KG1 (cell line): ENCODE data around the gene CCL27.

Experiments used
- DNase-seq: peaks from one replicate; lab custom pipeline; 2025; lab: John Stamatoyannopoulos, UW

Gene CCL27

DNA sequence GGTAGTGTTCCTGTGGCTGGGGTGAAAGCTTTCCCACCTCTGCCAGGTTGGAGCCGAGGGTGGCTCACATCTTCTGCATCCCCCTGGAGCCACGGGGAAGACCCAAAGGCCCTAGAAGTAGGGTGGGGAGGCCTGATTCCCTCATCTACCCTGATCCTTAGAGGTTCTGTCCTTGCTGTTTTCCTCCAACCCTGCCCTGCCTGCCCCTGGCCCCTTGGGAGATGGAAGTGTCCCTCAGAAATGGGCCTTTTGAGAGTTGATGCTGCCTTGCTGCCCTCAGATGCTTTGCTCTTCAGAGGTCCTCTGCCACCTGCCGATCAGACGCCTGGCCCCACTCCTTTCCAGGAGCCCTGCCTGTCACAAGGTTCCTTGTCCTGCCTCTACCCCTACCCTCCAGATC lies 22.4 kb upstream of the CCL27 start:
- DNase-seq, result no peak

DNA sequence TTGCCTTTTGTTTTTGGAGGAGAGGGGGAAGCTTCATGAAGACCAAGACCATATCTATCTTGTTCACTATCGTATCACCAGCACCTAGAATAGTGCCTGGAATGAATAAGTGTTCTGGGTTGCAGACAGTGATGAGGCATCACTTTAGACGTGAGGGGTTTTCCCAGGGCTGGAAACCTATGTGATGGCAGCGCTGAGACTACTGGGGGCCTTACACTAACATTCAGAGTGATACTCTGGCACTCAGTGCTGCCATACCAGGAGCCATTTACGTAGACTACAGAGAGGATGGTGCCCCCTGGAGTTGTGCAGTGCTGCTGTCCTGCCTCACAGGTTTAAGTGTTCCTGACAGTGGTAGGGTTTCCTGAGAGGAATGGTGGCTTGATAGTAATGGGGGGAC lies 21.7 kb upstream of the CCL27 start:
- DNase-seq, result no peak

DNA sequence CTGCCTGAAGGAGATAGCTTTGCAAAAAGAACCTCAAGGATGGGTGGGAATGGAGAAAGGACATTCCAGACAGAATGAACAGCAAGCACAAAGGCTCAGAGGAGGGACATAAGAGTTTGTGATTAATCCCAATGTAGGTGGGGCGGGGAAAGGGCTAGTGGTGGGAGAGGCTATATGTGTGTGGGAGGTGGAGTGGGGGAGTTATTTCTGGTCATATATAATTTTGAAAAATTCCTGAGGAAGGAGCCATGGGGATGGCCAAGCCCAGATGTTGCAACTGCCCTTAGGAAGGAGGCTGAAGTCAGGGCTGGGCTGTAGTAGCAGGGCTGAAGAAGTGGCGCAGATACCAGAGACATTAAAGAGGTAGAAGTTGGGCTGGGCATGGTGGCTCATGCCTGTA lies 13.4 kb upstream of the CCL27 start:
- DNase-seq, result no peak

DNA sequence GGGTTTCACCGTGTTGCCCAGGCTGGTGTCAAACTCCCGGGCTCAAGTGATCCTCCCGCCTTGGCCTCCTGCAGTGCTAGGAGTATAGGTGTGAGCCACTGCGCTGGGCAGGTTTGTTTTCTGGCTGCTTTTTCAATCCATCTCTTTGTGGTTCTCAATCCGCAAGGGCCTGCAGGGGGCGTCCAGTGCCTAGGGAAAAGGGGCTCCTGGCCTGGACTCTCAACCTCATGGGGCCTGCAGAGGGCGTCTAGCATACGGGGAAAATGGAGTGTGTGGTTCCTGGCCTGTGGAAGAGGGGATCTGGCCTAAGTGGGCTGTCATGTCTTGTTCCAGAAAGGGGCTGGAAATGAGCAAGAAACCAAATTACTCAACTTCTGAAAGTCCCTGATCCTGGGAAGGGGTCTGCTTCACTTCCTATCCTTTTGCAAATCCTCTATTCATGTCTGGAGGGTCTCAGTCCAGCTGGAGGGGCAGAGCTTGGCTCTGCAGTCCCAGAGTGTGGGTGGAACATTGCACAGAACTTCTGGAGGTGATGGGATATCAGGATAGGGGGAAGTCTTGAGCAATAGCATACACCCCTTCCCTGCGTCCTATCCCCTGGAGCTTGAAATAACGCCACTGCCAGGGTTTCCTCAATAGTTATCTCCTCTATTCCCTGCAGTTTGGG lies 12.7 kb upstream of the CCL27 start:
- peak; percentile 34 for DNase-seq

DNA sequence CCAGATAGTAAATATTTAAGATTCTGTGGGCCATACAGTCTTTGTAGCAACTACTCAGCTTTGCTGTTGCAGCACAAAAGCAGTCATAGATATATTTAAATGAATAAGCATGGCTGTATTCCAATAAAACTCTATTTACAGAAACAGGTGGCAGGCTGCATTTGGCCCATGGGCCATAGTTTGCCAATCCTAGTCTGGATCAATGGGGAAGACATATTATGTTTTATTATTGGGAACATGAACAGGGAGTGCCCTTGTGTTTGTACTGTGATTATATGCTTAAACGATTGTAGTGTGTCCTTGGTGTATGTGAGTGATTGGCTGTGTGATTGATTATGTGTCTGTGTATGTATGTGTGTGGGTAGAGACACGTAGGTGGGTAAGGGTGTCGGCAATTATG lies 12.0 kb upstream of the CCL27 start:
- DNase-seq, result no peak

DNA sequence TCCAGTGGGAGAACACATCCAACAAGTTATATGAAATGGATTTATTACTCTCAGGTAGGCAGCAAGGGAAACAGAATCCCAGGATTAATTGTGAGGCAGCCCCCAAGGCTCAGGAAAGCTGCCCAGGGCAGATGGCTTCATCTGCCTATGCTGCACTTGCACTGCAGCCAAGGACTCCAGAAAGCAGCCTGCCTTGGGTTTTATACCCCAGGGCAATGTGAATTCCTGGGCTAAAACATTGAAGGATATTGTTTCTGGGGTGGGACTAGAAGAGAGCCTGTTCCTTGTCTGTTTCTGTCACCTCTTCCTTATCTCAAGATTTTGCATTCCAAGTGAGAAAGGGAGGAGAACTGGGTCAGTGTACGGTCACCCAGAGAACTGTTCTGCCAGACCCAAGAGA lies 8.8 kb upstream of the CCL27 start:
- DNase-seq, result no peak

DNA sequence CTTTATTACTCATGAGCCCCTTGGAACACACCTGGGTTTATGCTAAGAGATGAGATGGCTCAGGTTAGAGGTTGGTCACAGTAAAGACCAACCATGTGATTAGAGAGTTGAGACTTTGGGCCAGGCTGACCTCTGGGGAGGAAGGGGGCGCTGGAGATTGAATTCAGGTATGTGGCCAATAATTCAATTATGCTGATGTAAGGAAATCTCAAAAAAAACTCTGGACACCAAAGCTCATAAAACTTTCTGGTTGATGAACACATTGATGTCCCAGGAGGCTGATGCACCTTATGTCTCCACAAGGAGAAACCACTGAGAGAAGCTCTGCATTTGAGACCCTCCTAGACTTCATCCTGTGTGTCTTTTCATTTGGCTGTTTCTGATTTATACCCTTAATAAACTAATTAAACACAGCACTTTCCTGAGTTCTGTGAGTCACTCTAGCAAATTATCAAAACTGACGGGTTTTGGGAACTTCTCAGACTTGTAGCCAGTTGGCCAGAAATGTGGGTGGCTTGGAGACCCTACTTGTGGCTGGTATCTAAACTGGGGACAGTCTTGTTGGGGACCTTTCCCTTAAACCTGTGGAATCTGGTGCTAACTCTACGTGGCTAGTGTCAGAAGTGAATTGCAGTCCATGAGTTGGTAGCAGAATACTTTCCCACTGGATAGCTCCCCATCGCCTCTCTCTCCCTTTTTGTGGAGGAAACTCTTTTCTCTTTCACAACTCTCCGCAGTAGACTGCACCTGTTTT lies 7.5 kb upstream of the CCL27 start:
- DNase-seq, result no peak

DNA sequence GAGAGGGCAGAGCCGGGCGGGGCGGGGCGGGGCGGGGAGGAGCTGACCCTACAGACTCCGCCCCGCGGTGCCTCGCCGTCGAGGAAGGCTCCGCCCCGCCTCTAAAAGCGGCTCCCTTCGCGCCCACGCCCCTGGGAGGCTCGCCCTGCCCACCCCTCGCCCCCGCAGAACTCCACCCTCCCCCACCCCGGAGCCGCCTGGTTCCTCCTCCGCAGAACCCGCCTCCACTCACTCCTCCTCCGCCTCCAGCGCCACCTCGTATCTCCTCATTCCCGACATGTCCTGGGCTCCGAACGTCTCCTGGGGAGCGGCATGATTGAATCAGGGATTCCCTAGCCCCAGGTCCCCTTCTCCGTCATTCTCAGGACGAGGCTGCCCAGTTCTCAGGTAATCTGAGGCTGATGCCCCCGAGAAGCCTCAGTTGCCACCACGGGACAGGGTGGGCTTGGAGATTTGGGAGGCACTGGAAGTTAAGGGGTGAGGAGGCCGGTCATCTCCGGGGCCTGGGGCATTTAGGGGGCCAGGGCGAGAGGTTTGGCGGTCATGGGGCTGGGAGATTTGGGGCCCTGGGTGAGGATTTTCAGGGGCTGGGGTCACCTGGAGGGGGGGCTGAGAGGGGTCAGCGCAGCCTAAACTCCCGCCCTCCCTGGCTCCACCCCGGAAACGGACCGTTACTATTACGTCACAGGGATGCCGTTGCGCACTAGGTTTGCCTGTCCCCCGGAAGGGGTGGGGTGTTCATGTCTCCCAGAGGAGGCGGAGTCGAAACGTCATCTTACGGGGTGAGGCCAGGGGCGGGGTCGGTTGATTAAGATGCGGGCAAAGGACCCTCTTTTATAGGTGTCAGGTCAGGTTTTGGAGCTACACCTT lies 3.2 kb upstream of the CCL27 start:
- DNase-seq, result no peak

DNA sequence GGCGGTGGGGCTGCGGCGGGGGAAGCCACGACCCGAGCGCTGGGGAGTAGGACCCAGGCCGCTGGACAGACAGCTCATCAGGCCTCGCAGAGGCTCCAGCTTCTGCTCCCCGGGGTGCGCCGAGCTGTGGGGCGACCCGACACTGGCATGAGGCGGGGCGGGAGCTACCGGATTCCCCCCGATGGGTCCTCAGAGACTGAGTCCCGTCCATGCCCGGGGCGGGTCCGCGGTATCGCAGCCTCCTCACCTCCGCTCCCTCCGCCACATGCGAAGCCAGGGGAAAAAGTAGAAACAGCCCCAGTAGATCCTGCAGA lies 2.6 kb upstream of the CCL27 start:
- DNase-seq, result no peak

DNA sequence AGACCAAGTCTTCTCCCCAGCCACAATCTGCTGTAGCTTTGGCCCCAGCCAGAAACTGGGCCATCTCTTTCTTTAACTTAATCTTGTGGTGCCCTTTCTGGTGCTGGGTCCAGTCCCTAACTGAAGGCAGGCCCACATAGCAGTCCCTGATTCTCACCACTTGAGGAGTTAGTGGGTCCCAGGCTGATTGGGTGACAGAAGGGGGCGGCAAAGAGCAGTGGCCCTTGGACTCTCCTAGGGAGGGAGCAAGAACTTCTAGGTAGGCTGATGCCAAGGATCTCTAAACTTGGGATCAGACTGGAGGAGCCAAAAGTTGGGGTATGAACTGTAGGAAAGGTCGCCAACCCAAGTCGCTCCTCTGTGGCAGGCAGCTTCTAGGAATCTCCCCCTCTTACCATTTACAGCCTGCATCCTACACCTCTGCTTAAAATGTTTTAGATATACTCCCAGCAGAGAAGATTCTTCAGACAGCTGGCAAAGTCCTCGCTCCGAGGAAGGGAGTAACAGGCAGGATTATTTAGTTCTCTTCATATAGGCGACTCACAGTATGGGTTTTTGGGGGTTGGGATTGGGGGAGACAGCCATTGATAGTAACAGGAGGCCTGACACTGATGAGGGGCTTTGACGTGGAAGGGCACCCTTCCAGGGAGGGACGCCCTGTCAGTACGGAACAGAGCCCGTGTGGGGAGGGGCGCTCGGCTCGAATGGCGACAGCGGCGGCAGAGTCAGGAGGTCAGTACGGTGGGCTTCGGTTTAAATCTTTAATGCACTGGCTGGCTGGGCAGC lies 2.0 kb upstream of the CCL27 start:
- peak; percentile 22 for DNase-seq

DNA sequence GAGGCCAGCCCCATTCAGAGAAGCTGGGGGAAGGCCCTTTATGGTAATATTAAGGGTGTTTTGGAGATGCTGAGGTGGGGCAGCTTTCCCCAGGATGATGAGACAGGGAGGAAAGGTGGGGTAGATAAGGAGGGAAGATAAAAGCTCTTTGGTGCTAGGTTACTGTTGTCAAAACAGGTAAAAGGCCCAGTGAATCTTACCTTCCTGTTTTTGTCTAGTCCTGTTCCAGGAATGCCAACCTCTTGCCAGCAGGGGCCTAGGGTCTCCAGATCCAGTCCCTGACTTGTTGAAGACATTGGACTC lies 797 bp upstream of the CCL27 start:
- no peak for DNase-seq

DNA sequence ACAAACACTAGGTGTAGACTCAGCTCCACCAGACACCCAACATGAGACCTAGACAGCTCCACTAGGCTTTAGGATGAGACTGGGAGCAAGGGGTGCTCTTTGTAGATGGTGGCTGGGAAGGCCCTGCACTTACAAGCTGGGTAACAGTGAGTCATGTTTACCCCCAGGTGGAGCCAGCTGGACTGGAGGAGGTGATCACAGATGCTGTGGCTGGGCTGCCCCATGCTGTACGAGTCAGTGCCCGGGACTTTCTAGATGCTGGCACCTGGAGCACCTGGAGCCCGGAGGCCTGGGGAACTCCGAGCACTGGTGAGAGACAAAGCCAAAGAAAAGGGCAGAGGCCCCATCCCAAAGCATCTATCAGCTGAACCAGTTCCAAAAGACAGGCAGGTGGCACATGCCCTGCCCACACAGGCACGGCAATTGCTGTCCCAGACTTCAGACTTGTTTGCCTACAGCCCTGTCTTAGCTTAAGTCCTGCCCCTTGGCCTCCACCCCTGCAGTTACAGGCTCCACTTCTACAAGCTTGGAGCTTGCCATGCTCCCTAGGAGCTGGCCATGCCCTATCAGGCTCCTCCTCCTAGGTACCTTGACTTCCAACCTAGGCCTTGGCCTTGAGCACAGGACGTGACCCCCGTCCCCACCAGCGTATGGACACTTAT lies 2.7 kb downstream of the CCL27 start:
- no peak for DNase-seq

DNA sequence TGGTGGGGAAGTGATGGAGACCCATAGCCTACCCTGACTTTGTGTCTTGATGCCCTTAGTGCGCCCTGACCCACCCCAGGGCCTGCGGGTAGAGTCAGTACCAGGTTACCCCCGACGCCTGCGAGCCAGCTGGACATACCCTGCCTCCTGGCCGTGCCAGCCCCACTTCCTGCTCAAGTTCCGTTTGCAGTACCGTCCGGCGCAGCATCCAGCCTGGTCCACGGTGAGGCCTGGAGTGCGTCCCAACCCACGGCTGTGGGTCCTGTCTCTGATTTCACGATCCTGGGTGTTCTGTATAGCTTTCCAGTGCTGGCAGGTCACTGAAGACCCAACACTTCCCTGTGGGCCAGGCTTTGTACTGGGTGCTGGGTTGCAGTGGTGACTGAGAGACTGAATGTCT lies 4.0 kb downstream of the CCL27 start:
- no peak for DNase-seq

DNA sequence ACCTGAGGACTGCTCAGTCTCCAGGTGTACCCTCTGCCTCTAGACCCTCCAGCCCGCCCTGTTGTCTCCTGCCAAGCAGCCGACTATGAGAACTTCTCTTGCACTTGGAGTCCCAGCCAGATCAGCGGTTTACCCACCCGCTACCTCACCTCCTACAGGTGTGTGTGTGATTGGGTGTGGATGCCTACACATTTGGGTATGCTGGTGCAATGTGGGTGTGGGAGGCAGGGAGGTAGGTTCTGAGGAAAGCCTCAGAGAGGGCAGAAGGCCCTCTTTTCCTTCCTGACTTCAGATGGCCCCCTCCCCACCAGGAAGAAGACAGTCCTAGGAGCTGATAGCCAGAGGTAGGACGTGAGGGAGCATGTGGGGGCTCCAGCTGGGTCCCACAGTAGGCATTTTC lies 5.5 kb downstream of the CCL27 start:
- no peak for DNase-seq

DNA sequence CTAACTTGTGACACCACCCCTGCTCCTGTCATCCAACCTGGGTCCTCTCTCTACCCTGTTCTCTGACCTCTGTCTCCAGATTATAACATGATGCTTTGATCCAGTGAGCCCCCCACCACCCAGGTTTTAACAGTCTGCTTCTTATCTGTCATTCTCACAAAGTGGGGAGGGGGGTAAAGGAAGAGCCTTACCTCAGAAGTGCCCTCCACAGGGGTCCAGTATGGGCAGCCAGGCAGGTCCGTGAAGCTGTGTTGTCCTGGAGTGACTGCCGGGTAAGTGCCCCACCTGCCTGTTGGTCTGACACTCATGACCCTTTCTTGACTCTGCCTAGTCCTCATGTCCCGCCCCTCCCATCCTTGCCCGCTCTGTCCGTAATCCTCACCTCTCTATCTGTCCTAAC lies 7.1 kb downstream of the CCL27 start:
- DNase-seq, result no peak

DNA sequence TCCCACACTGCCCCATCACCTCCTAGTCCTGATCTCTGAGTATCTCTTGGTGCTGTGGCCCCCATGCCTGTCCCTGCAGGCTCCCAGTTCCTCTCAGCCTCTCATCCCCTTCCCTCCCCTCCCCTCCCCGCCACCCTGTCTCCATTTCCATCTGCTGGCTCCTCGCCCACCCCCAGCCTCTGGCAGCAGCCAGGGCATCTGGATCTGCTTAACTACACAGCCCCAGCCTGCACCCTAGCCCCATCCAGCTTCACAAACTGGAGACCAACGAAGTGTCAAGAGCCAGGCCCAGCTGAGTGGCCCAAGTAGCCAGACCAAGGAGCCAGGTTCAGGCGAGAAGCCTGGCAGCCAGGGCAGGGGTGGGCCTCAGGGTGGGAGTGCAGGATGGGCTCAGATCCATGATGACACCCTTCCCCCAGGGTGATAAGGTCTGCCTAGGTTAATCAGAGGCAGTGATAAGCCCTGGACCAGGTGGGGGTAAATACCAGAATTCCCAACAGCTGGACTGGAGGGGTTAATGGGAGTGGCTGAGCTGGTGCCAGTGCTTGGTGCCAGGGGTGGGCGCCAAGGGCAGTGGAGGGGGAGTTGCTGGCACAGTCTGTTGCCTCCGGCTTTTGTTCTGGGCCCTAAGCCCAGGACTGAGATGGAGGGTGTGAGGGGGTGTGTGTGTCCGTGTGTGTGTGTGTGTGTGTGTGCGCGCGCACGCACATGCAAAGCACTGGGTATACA lies 8.0 kb downstream of the CCL27 start:
- no peak for DNase-seq

DNA sequence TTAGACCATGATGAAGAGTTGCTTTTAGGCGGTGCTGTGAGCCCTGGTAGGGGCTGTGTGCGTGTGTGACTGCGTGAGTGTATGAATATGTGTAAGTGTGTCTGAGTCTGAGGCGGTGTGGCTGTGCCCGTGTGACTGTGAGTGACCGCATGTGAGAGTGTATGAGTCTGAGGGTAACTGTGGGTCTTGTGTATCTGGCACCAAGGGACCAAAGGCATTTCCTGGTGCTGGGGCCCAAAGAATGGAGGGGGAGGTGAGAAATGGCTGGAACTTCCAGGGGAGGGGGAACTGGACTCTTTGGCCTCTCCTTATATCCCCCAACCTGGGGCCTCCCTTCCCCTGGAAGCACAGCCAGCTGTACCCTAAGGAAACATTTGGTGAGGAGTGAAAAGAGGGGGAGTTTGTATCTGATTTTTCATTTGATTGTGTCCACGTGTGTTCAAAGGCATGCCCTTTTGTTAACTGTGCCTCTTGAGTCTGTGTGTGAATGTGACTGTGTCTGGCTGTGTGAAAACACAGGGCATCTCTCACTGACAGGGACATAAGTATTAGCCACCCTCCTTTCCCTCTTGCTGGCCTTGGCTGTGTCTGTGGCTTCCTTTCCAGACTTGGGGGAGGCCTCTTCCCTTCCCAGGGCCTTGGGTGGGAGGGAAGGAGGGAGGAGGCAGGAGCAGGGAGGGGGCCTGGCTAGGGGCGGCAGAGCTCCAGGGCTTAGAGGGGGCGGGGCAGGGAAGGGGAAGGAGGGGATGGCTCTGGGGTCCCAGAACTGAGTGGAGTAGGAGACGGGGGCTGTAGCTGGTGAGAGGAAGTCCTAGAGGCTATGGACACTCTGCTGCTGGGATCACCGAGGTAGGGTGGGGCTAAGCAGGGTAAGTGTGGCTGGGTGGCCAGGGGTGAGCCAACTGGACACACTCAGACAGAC lies 9.0 kb downstream of the CCL27 start:
- no peak for DNase-seq

DNA sequence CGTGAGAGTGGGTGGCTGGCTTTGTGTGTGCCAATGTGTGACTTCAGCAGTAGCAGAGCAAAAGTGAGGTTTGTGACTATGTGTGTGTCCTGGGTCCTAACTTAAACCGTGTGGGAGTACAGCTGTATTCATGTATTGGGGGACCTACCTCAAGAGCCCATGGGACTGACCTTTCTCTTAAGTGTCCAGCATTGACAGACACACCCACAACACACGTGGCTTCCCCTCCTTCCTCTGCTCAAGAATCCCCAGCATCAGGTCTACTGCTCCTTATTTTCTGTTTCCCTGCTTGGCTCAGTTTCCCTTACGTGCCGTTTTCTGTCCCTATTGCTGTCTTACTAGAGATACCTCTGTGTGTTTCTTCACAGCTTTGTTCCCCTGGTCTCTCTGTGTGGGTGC lies 9.9 kb downstream of the CCL27 start:
- DNase-seq, result no peak

DNA sequence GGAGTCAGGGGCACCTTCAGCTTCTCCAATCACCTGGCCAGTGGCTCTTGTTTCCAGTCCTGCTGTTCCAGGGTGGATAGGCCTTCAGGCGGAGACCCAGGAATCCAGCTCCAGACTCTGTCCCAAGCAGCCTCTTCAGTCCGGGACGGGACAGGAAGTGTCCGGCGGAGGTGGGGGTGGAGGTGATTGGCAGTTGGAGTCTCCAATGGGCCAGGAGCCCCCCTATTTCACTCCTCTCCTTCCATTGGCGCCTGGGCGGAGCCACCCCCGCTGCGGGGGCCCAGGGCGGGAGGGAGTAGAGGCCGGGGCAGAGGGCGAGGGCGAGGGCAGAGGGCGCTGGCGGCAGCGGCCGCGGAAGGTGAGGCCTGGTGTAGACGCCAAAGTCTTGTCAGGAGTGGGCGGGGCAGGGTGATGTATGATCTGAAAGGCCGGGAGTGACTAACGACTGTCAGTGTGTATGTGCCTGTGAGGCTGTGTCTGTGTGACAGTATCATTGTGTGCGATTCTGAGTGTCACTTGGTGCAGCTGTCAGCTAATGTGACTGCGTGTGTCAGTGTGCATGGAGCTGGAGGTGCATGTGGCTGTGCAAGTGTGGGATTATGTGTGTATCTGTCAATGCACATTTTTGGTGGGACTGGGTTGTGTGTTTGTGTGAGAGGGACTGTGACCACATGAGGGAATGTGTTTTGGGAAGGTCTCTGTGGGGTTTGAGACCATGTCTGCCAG lies 10.4 kb downstream of the CCL27 start, which contains the start of gene IL11RA:
Gene IL11RA (plus strand): TSS at position 310 of the 726 bp plus-strand sequence. CDS start 3,033 bp downstream, outside the sequence.
- DNase-seq, result no peak
